ENCODE data around the gene WDR27.

Gene WDR27

DNA sequence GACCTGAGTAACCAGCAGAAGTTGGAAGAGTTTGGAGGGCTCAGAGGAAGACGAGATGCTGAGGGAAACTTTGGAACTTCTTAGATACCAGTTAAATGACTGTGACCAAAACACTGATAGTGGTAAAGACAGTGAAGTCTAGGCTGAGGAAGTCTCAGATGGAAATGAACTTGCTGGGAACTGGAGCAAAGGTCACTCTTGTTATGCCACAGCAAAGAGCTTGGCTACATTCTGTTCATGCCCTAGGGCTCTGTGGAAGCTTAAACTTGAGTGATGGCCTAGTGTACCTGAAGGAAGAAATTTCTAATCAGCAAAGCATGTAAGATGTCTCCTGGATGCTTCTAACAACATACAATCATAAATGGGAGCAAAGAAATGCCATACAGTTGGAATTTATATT lies 24.7 kb downstream of the WDR27 start:
- H3K27me3 ChIP-seq (ENCODE audit: insufficient read depth, low read length), result no peaks in the 10 kb centered on the region
- H3K36me3 ChIP-seq (ENCODE audit: insufficient read depth, low read depth, low read length), result peaks cover 53% of the 10 kb centered on the region
- no peaks in the 10 kb centered on the region for H3K9me3 ChIP-seq (ENCODE audit: insufficient read depth, low read depth, low read length)
- H3K9ac ChIP-seq (ENCODE audit: low read depth, low read length), result no peak overlapping the region
- no peak overlapping the region for H3K27ac ChIP-seq (ENCODE audit: low read length)
- H3K4me3 ChIP-seq (ENCODE audit: low read length), result no peak overlapping the region
- no peaks in the 10 kb centered on the region for H3K4me1 ChIP-seq (ENCODE audit: insufficient read depth, low read length)

- Histone ChIP-seq H3K36me3 (ENCODE audit: insufficient read depth, low read depth, low read length) (peaks cover 62% of the 10 kb centered on the region), H3K9me3 (ENCODE audit: insufficient read depth, low read depth, low read length) (no peaks in the 10 kb centered on the region), H3K9ac (ENCODE audit: low read depth, low read length) (no peak overlapping the region), H3K4me3 (ENCODE audit: low read length) (no peak overlapping the region), H3K27ac (ENCODE audit: low read length) (no peak overlapping the region), H3K27me3 (ENCODE audit: insufficient read depth, low read length) (no peaks in the 10 kb centered on the region), H3K4me1 (ENCODE audit: insufficient read depth, low read length) (no peaks in the 10 kb centered on the region)
Observed at GRCh38 chr6:169675011-169675410, 26.8 kb downstream of the WDR27 start.

GRCh38 chr6:169671563-169671962 lies 30.3 kb downstream of the WDR27 start:
- H3K36me3 ChIP-seq (ENCODE audit: insufficient read depth, low read depth, low read length), result peaks cover 70% of the 10 kb centered on the region
- H3K4me3 ChIP-seq (ENCODE audit: low read length), result no peak overlapping the region
- H3K27me3 ChIP-seq (ENCODE audit: insufficient read depth, low read length), result no peaks in the 10 kb centered on the region
- peaks cover 3% of the 10 kb centered on the region; the same call in 1 of the 2 replicates for H3K4me1 ChIP-seq (ENCODE audit: insufficient read depth, low read length)
- H3K9ac ChIP-seq (ENCODE audit: low read depth, low read length), result no peak overlapping the region
- H3K27ac ChIP-seq (ENCODE audit: low read length), result no peak overlapping the region
- no peaks in the 10 kb centered on the region for H3K9me3 ChIP-seq (ENCODE audit: insufficient read depth, low read depth, low read length)

- no peak overlapping the region for H3K9ac ChIP-seq (ENCODE audit: low read depth, low read length)
- no peak overlapping the region for H3K4me3 ChIP-seq (ENCODE audit: low read length)
- H3K27ac ChIP-seq (ENCODE audit: low read length), result no peak overlapping the region
- H3K36me3 ChIP-seq (ENCODE audit: insufficient read depth, low read depth, low read length), result peaks cover 79% of the 10 kb centered on the region
- H3K9me3 ChIP-seq (ENCODE audit: insufficient read depth, low read depth, low read length), result no peaks in the 10 kb centered on the region
- H3K4me1 ChIP-seq (ENCODE audit: insufficient read depth, low read length), result peaks cover 3% of the 10 kb centered on the region; the same call in 1 of the 2 replicates
- H3K27me3 ChIP-seq (ENCODE audit: insufficient read depth, low read length), result no peaks in the 10 kb centered on the region
Observed at GRCh38 chr6:169669889-169670288, 31.9 kb downstream of the WDR27 start.

GRCh38 chr6:169669147-169669546 lies 32.7 kb downstream of the WDR27 start:
- no peaks in the 10 kb centered on the region for H3K27me3 ChIP-seq (ENCODE audit: insufficient read depth, low read length)
- H3K9ac ChIP-seq (ENCODE audit: low read depth, low read length), result no peak overlapping the region
- H3K27ac ChIP-seq (ENCODE audit: low read length), result no peak overlapping the region
- H3K36me3 ChIP-seq (ENCODE audit: insufficient read depth, low read depth, low read length), result peaks cover 84% of the 10 kb centered on the region
- H3K4me1 ChIP-seq (ENCODE audit: insufficient read depth, low read length), result peaks cover 3% of the 10 kb centered on the region; the same call in 1 of the 2 replicates
- H3K9me3 ChIP-seq (ENCODE audit: insufficient read depth, low read depth, low read length), result no peaks in the 10 kb centered on the region
- no peak overlapping the region for H3K4me3 ChIP-seq (ENCODE audit: low read length)

DNA sequence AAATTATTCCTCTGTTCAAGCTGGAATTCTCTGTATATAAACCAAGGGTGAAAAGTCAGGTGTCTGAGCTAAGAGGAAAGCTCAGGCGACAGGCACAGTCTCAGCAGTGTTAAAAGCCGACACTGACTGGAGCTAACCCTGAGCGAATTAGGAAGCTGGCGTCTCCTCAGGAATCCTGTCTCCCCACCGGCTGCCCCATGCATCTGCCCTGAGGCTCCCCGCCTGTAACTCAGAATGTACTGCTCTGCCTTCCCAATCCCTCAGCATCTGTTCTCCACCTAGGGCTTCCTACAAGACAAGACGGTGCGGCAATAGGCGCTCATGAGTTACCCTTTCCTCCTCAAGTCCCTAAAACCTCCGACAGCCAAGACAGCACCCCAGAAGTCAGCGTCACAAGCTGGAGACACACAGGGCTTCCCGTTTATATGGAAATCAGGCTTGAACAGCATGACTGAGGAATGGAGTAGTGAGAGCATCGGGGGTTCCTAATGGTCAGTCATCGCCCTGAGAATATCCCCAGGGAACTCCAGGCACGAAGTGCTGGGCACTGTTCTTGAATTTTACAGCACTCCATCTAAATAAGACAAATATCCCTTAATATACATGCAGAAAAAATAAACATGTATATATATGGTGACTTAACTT lies 33.5 kb downstream of the WDR27 start:
- Histone ChIP-seq H3K9ac (ENCODE audit: low read depth, low read length) (no peak overlapping the region), H3K27ac (ENCODE audit: low read length) (no peak overlapping the region), H3K27me3 (ENCODE audit: insufficient read depth, low read length) (no peaks in the 10 kb centered on the region), H3K4me1 (ENCODE audit: insufficient read depth, low read length) (peaks cover 3% of the 10 kb centered on the region; the same call in 1 of the 2 replicates), H3K4me3 (ENCODE audit: low read length) (no peak overlapping the region), H3K9me3 (ENCODE audit: insufficient read depth, low read depth, low read length) (no peaks in the 10 kb centered on the region), H3K36me3 (ENCODE audit: insufficient read depth, low read depth, low read length) (peaks cover 92% of the 10 kb centered on the region)

DNA sequence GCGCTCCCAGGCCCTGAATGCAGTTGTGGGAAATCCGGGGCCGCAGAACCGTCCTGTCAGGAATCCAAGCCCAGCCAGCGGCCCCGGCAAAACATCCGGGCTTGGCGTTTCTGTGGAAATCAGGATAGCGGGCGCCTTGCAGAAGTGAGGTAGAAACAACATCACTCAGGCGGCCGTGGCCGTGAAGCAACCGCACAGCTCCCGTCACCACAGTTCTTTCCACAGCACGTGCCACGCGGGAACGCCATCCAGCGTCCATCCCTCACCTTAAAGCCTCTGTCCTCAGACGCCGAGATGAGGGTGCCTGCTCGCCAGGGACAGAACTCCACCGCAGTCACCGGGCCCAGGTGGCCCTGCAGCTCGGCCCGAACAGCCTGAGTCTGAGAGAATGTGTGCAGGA lies 34.1 kb downstream of the WDR27 start:
- Histone ChIP-seq H3K9ac (ENCODE audit: low read depth, low read length) (no peak overlapping the region), H3K4me3 (ENCODE audit: low read length) (no peak overlapping the region), H3K27me3 (ENCODE audit: insufficient read depth, low read length) (no peaks in the 10 kb centered on the region), H3K27ac (ENCODE audit: low read length) (no peak overlapping the region), H3K36me3 (ENCODE audit: insufficient read depth, low read depth, low read length) (peaks cover 93% of the 10 kb centered on the region), H3K4me1 (ENCODE audit: insufficient read depth, low read length) (peaks cover 3% of the 10 kb centered on the region; the same call in 1 of the 2 replicates), H3K9me3 (ENCODE audit: insufficient read depth, low read depth, low read length) (no peaks in the 10 kb centered on the region)

DNA sequence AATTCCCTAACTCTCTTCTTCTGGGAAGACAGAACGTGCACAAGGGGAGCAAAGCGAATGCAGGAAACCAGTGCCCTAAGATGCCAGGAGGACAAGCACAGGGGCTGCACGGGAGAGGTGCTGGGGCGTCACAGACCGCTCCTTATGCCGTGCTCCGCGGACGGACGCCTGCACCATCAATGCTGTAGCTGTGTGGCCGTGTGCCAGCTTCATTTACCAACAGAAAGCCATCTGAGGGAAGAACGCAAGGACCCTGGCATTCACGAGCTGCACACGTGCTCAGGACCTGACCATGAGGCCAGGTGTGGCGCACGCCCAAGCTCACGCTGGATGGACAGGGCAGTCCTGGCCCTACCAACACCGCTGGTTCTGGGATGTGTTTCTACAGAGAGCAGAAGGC lies 35.4 kb downstream of the WDR27 start:
- Histone ChIP-seq H3K4me3 (ENCODE audit: low read length) (no peak overlapping the region), H3K27ac (ENCODE audit: low read length) (no peak overlapping the region), H3K4me1 (ENCODE audit: insufficient read depth, low read length) (peaks cover 3% of the 10 kb centered on the region; the same call in 1 of the 2 replicates), H3K9ac (ENCODE audit: low read depth, low read length) (no peak overlapping the region), H3K36me3 (ENCODE audit: insufficient read depth, low read depth, low read length) (peaks cover 91% of the 10 kb centered on the region), H3K27me3 (ENCODE audit: insufficient read depth, low read length) (no peaks in the 10 kb centered on the region), H3K9me3 (ENCODE audit: insufficient read depth, low read depth, low read length) (no peaks in the 10 kb centered on the region)

DNA sequence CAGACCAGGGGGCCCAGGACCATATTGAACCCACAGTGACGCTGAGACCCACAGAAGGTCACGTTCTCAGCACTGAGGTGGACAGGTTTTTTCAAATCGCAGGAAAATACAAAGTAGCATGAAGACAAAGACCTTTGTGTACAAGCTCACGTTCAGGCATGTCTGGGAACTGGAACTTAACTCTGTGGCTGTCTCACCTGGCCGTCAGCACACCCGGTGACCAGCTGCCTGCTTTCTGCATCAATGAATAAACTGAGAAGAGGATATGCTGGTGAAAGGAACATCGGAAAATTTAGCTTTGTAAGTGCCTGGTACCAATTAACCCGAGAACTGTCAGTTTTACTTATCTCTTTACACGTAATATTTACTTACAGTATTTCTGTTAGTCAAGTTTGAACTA lies 36.5 kb downstream of the WDR27 start:
- H3K4me3 ChIP-seq (ENCODE audit: low read length), result no peak overlapping the region
- no peak overlapping the region for H3K9ac ChIP-seq (ENCODE audit: low read depth, low read length)
- H3K9me3 ChIP-seq (ENCODE audit: insufficient read depth, low read depth, low read length), result no peaks in the 10 kb centered on the region
- H3K4me1 ChIP-seq (ENCODE audit: insufficient read depth, low read length), result peaks cover 3% of the 10 kb centered on the region; the same call in 1 of the 2 replicates
- no peak overlapping the region for H3K27ac ChIP-seq (ENCODE audit: low read length)
- no peaks in the 10 kb centered on the region for H3K27me3 ChIP-seq (ENCODE audit: insufficient read depth, low read length)
- H3K36me3 ChIP-seq (ENCODE audit: insufficient read depth, low read depth, low read length), result peaks cover 88% of the 10 kb centered on the region

DNA sequence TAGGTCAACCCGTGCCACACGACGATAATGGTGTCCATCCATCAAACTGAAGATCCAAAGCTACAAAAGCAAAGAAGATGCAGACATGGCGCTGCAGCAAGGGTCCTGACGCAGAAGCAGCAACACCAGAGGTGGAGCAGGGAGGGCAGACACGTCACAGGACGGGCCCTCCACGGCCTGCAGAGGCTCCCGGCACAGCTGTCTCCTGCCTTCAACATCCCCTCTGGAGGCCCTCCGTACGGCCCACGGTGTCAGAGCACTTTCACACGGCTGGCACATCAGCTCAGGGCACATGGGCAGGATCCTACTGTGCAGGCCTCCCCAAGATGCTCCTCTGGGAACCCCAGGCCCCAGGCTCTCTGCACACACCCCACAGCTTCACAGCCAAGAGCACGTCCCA lies 37.6 kb downstream of the WDR27 start:
- Histone ChIP-seq H3K9me3 (ENCODE audit: insufficient read depth, low read depth, low read length) (no peaks in the 10 kb centered on the region), H3K36me3 (ENCODE audit: insufficient read depth, low read depth, low read length) (peaks cover 88% of the 10 kb centered on the region), H3K4me1 (ENCODE audit: insufficient read depth, low read length) (peaks cover 3% of the 10 kb centered on the region; the same call in 1 of the 2 replicates), H3K9ac (ENCODE audit: low read depth, low read length) (no peak overlapping the region), H3K27me3 (ENCODE audit: insufficient read depth, low read length) (no peaks in the 10 kb centered on the region), H3K27ac (ENCODE audit: low read length) (no peak overlapping the region), H3K4me3 (ENCODE audit: low read length) (no peak overlapping the region)

- Histone ChIP-seq H3K27me3 (ENCODE audit: insufficient read depth, low read length) (no peaks in the 10 kb centered on the region), H3K9me3 (ENCODE audit: insufficient read depth, low read depth, low read length) (no peaks in the 10 kb centered on the region), H3K27ac (ENCODE audit: low read length) (no peak overlapping the region), H3K36me3 (ENCODE audit: insufficient read depth, low read depth, low read length) (peaks cover 85% of the 10 kb centered on the region), H3K4me1 (ENCODE audit: insufficient read depth, low read length) (no peaks in the 10 kb centered on the region), H3K4me3 (ENCODE audit: low read length) (no peak overlapping the region), H3K9ac (ENCODE audit: low read depth, low read length) (no peak overlapping the region)
Observed at GRCh38 chr6:169663468-169663867, 38.4 kb downstream of the WDR27 start.

DNA sequence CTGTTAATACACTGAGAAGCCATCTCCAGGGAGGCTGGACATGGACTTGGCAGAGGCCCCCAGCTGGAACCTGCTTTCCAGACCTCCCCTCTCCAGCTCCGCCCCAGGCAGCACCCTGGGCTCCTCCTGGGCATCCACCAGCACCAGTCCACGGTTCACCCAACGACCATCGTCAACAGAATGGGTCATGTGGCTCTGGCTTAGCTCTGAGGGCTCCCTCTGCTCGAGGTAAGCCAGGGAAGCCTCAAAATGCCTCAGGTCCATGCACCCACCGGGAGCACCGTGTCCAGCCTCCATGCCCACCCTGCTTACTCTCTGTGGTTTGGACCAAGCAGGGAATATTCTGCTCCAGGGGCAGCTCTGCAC lies 40.5 kb downstream of the WDR27 start:
- no peaks in the 10 kb centered on the region for H3K9me3 ChIP-seq (ENCODE audit: insufficient read depth, low read depth, low read length)
- no peak overlapping the region for H3K4me3 ChIP-seq (ENCODE audit: low read length)
- 0 out of 2 replicates have a peak, but pooled peaks cover 3% of the 10 kb centered on the region for H3K4me1 ChIP-seq (ENCODE audit: insufficient read depth, low read length)
- H3K27ac ChIP-seq (ENCODE audit: low read length), result no peak overlapping the region
- no peak overlapping the region for H3K9ac ChIP-seq (ENCODE audit: low read depth, low read length)
- no peaks in the 10 kb centered on the region for H3K27me3 ChIP-seq (ENCODE audit: insufficient read depth, low read length)
- H3K36me3 ChIP-seq (ENCODE audit: insufficient read depth, low read depth, low read length), result peaks cover 85% of the 10 kb centered on the region

Measured in iPS-20b (cell line).